ENCODE data around the gene NPAS3.

DNA sequence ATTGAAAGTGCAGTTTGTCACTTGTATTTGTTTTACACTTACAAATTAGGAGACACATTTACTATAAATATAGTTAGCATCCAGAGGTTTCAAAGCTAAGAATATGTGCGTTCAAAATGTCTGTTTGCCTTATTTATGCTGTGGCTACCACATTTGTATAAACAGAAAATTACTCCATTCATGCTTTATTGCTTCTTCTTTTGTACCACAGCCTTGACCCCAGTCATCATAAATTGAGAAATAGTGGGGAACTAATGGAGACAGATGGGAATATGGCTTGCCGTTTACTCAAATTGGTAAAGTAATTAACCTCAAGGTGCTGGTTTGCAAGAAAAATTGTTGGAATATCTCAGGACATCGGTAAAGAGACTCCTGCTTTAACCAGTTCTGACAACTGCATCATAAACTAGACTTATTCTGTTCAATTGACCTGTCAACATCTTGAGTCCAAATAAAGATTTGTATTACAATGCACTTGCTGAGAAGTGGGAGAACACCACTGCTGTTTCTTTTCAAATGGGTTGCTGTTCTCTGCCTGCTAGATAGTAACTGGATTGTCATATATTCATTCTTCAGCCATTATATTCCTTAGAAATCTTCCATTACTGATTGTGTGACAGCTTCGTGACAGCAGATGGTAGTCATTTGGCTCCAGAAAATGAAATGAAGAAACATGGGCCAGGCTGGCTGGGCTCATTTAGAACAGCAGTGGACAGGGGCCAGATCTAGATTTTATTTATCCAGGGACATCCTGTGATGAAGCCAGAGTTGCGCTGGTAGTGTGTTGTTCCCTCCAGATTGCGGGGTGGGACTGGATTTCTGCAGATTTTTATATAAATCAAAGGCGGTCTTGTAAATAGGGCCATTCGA is 657.8 kb downstream of the NPAS3 start:
- TF ChIP-seq, protein P1, sequence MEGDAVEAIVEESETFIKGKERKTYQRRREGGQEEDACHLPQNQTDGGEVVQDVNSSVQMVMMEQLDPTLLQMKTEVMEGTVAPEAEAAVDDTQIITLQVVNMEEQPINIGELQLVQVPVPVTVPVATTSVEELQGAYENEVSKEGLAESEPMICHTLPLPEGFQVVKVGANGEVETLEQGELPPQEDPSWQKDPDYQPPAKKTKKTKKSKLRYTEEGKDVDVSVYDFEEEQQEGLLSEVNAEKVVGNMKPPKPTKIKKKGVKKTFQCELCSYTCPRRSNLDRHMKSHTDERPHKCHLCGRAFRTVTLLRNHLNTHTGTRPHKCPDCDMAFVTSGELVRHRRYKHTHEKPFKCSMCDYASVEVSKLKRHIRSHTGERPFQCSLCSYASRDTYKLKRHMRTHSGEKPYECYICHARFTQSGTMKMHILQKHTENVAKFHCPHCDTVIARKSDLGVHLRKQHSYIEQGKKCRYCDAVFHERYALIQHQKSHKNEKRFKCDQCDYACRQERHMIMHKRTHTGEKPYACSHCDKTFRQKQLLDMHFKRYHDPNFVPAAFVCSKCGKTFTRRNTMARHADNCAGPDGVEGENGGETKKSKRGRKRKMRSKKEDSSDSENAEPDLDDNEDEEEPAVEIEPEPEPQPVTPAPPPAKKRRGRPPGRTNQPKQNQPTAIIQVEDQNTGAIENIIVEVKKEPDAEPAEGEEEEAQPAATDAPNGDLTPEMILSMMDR (conservative IDR thresholded peaks at IDR 0.05; ENCODE audit: low read depth, low read length): no peak
- TF ChIP-seq EZH2 (IDR thresholded peaks at IDR 0.05; ENCODE audit: borderline replicate concordance, low read depth, low read length, poor library complexity, severe bottlenecking): no peak
